ENCODE measurements around the gene MYRIP.
"Not testable (repeated sequence)": the region's sequence is repeated elsewhere in the genome, so short reads cannot be mapped to it uniquely, and the experiment has no call there.

MYRIP gene

DNA sequence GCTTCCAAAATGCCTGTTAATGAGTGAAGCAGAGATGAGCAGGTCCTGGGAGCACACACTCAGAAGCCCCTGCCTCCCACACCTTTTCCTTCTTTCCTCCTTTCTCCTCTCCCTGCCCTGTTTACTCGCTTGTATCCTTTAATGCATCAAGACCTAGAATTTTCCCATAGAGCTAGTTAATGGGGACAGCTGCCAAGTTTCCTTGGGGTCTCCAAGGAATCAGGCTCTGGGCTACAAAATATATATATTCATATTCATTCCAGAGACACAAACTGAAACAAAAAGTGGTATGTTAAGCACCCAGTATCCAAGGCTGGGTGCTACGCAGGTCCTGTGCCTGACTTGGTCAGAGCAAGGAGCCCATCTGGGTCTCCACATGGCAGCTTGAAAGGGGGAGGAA, 235.6 kb downstream of the MYRIP start:
- no peak for DNase-seq

DNA sequence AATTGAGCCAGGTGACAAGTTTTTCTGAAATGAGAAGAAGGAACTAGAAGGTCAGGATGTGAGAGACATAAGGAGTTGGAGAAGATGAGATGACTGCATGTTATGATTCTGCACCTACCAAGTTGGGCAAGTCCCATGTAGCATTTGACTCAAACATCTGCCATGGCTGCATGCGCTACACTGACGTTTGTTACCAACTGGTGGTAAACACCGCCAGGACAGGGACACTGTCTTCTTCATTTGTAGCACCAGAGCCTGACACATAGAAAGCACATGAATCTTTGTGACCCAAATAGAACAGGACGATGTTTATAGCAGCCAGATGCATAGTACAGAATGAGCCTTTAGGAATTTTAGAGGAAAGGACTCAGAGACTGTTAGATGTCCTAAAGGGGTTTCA, 236.7 kb downstream of the MYRIP start:
- DNase-seq, result no peak

DNA sequence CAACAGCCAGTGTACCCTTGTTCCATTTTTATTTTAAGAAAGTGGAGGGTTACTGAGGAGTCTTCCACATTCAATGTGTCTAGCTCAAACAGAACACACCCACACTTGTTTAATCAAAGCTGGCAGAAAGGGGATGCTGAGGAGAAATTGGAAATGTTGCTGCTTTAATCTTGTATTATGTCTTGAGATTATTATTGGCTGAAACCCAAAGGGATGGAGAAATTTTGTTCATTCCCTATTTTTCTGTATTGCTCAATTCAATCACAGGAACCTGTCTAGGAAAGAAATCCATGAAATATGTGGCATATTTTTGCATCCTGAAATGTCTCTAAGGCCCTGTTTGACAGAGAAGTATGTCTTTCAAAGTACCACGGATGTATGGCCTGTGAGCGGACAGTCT, 238.0 kb downstream of the MYRIP start:
- DNase-seq, result no peak

DNA sequence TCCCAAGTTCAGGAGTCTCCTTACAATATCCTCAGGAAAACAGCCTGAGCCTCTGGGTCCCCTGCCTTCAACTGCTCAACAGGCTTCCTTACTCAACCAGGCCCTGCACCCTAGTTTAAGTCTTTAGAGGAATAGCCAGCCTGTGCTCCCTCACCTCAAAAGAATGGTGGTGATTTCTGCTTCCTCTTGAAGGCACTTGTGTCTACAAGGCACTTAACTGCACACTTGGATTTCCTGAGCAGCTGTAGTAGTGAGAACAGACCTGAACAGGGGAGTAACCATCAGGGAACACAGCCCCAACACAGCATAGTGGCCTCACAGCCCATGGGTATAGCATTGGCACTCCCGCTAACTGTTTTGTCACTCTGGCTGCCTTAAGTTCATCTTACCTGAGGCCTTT, 244.3 kb downstream of the MYRIP start:
- no peak for DNase-seq

DNA sequence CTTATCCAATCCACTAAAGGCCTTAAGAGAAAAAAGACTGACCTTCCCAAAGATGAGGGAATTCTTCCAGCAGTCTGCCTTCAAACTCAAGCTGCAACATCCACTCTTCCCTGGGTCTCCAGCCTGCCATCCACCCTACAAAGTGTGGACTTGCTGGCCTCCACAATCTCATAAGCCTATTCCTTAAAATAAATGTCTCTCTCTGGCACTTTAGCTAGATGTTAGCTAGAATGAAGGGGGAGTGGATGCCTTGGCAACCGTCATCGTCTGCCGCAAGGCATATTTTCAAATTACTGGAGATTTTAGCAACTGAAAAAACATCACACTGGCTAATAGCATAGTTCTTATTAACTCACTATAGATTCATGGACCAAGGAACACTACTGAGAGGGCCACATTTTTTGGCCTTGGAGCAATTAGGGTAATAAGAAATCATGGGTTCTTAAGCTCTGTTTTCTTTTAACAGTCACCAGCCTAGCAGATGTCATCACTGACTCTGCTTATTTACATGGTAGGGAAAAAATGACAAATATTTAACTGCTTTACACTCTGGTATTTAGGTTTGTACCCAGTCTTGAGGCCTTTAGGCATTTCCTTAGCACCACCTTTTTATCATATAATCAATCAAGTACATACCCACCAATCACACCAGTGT, 245.3 kb downstream of the MYRIP start:
- DNase-seq, result no peak

DNA sequence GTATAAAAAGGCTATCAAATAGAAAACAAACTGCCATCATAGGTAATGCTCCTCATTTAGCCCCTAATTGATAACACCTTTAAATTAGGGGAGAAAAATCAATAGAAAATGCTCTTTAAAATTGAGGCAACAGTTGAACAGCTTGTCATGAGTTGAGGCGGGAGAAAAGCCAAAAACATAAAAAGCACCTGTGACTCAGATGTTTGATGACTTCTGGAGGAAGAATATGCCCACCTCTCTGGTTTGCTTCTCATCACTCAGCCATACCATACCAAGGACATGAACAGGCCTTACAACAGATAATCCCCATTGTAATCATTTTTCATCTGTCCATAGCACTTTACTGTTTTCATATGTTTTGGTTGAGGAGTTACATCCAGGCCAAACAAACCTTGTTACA, 246.0 kb downstream of the MYRIP start:
- no peak for DNase-seq

DNA sequence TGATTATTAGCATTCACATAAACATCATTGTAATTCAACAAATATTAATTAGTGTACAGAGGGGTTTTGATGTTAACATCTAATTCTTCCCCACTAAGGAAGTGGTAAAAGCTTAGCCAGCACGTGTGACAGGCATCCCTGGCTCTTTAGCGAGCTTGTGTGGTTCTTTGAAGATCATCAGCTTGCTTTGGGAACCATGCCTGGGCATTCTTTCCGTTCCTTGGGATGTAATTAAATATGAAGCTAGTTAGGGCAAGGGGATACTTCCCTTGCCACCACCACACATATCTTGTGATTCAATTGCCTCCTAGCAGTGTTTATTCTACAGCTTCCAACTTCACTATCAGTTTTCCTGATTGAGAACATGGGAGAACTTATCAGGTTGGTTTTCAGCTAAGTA, 246.5 kb downstream of the MYRIP start:
- DNase-seq, result no peak

DNA sequence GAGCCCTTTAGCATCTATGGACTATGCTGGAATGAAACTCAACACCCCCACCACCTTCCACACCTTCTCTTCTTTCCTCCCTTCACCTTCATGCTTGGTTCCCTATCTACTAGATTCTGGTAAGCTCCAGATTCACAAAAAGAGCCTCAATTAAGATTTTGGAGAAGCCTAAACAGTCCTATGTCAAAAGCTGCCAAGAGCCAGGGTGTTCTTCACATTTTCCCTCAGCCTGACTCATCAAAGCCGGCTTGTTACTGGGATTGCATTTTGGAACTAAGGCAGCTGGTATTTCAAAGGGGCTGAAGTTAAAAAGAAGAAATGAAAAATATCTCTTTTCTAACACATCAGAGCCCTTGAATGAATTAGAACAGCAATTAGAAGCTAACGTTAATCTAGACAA, 247.7 kb downstream of the MYRIP start:
- DNase-seq, result no peak

DNA sequence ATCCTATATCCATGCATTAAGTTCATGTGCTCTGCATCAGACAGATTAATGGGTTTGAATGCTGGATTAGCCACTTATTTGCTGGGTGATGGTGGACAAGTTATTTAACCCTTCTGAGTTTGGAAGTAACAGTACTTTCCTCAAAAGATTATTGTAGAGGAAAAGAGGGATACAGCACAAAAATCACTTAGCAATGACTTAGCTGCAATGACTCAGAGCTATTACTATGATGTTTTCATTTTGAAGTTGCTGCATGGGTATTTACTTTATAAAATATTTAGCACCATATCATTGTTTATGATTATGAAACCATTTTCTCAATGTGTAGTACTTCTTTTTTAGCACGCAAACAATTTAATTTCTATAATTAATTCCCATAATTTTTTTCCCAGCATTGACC, 248.4 kb downstream of the MYRIP start:
- DNase-seq, result no peak

DNA sequence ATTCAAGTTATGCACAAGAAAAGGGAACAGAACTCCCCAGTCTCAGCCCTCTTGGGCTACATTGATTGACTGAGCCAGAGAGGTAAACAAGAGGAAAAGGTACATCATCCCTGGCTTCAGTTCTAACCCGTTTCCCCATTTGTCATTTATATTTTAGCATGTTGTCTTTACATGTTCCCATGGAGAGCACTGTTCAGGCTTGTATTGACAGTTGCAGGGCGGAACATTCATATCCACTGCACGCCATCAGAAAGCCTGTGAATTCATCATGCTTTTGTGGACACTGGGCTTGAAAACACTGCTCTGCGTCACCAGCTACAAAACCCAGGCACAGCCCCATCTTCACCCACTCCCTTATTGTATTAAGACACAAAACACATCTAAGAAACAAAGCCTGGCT, 259.2 kb downstream of the MYRIP start:
- no peak for DNase-seq

DNA sequence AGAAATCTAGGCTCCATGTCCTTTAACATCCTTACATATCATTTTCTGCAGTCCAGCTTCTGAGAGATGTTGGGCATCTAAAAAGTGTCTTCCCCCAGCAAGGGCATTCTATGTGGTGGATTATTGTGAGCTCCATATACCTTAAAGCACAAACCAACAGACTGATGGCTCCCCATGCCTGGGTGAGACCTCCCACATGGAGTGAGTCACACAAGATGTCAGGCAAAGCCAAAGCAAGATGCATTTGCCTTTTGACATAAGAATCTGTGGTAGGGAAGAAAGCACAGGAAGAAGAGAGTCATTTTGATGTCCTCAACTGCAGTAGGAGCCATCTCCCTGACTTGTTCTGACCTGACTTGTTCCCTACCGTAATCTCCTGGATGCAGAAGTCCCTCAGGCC, 261.4 kb downstream of the MYRIP start:
- no peak for DNase-seq

DNA sequence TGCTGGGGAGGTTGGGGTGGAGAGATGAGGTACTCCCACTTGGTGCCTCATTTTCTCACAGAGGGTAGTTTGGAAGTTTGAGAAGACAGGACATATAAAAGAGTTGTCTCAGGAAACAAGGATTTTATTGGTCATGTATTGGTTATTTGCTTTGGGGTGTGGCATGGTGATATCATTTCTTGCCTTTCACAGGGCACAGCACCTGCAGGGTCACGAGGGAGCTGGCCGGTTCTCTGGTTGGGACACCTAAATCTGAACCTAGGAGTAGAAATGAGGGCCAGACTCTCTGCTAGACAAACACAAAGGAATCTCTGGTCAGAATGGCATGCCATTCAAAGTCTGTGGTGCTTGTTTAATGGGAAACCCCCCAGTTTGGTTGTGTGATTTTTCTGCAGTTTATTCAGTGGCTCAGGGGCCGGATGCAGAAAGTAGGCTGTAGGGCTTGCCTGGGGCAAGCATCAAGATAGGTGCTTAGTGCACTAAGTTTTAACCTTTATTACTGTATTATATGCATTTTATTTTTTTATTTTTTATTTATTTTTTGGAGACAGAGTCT, 262.4 kb downstream of the MYRIP start:
- no peak for DNase-seq

DNA sequence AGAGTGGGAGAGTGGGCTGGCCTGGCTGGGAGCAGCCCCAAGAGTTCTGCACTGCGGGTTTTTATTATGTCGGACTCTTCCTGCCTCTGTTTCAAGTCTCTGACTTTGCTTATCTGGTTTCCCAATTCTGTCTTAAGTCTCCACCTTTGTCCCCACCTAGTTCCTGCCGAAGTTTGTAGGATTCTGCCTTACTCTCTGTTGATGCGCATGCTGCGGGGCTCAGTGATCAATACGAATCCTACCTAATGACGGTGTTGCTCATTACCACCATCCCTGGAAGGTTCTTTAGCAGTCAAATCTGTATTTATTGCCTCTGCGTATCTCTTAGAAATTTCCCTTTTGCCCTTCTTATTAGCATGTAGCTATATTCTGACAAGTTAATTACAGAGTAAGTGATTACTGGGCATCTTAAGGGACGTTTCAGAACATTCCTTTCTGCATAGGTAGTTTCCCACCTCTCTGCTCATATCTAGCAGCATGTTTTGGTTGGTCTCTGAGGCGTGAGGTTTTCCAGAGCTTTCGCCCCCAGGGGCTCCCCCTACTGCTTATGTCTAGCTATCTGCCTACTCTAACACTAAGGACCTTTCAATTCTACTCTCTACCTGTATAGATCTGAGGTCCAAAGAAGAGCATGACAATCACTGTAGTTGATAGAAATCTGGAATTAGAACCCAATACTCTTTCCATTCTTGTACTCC, 264.1 kb downstream of the MYRIP start:
- no peak for DNase-seq

DNA sequence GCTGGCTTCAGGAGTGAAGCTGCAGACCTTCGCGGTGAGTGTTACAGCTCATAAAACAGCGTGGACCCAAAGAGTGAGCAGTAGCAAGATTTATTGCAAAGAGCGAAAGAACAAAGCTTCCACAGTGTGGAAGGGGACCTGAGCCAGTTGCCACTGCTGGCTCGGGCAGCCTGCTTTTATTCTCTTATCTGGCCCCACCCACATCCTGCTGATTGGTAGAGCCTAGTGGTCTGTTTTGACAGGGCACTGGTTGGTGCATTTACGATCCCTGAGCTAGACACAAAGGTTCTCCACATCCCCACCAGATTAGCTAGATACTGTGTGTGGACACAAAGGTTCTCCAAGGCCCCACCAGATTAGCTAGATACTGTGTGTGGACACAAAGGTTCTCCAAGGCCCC, 267.7 kb downstream of the MYRIP start:
- DNase-seq, result not testable (repeated sequence)

DNA sequence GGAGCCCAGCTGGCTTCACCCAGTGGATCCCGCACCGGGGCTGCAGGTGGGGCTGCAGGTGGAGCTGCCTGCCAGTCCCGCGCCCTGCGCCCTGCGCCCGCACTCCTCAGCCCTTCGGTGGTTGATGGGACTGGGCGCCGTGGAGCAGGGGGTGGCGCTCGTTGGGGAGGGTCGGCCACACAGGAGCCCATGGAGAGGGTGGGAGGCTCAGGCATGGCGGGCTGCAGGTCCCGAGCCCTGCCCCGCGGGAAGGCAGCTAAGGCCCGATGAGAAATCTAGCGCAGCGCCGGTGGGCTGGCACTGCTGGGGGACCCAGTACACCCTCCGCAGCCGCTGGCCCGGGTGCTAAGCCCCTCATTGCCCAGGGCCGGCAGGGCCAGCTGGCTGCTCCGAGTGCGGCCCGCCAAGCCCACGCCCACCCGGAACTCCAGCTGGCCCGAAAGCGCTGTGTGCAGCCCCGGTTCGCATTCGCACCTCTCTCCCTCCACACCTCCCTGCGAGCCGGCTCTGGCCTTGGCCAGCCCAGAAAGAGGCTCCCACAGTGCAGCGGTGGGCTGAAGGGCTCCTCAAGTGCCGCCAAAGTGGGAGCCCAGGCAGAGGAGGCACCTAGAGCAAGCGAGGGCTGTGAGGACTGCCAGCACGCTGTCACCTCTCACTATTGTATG, 268.6 kb downstream of the MYRIP start:
- DNase-seq, result not testable (repeated sequence)

DNA sequence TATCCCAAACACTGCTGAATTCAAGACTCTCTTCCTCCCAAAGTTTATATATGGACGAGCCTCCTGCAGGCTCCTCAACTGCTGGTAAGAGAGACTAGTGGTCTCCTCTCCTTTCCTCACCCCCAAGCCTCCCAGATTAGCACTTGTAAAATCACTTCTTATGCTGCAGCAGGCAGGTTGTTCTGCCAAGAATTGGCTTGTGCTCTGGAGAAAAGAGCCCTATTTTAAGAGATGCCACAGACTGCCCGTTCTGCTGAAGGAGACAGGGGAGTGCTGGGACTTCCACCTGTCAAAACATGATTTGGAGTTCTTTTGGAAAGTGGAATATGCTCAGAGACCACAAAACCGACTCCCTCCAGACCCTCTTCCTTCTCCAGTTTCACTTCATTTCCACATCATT, 269.2 kb downstream of the MYRIP start:
- DNase-seq, result no peak

DNA sequence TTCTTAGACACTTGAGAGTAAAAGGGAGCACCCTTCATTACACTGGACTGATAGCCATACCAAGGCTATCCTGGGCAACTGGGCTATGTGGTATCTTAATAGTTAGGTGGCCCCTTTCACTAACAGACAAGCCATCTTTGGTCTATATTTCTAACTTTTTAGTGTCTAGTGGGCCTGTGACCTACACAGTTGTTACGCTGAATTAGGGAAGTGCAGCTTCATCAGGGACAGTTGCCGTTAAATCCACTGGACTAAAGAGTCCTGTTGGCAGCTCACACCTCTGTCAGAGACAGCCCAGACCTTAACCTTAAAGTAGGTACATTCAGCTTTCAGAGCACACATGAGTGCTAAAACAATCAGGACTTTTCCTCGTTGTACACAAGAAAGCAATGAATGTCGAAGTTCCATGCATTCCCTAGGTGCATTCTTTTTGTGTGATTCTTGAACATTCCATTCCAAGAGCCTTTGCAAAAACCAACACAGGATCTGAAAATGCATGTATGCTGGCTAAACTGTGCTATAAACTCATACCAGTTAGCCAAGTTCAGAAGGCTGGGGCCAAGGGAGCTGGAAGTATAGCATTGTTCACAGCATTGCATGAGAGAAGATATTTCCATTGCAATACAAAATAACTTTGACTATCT, 269.9 kb downstream of the MYRIP start:
- DNase-seq, result no peak

DNA sequence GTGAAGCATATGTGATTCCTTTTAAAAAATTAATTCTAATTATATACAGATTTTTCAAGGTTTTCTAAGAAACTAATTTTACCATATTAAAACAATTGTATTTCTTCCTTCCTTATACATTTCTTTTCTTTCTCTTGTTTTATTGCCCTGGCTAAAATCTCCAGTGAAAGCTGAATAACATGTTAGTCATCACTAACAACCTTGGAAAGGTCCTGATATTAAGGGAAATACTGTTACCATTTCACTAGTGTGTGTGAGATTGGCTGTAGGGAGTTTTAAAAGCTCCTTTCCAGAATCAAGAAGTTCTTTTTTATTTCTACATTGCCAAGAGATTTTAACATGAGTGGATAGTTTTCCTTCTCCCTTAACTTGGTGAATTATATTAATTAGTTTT, 270.4 kb downstream of the MYRIP start:
- DNase-seq, result no peak

DNA sequence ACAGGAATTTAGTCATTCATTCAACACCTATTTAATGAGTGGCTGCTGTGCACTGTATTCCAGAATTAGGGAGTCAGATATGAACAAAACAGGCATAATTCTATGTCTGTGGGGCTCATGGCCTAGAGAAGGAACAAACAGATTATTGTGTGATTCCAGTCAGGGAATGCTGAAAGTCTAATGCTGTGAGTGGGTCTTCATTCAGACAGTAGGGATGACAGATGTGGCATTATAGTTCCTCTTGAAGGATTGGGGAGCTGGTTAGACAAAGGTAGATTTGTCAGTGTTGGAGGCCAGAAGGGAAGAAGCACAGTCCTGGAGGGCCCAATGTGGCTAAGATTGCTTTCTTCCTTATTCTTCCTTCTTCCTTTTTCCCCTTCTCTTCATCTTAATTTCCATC, 273.7 kb downstream of the MYRIP start:
- DNase-seq, result no peak

DNA sequence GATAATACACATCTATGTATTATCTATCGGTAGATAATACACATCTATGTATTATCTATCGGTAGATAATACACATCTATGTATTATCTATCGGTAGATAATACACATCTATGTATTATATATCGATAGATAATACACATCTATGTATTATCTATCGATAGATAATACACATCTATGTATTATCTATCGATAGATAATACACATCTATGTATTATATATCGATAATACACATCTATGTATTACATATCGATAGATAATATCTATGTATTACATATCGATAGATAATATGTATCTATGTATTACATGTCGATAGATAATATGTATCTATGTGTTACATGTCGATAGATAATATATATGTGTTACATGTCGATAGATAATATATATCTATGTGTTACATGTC, 275.0 kb downstream of the MYRIP start:
- DNase-seq, result not testable (repeated sequence)

DNA sequence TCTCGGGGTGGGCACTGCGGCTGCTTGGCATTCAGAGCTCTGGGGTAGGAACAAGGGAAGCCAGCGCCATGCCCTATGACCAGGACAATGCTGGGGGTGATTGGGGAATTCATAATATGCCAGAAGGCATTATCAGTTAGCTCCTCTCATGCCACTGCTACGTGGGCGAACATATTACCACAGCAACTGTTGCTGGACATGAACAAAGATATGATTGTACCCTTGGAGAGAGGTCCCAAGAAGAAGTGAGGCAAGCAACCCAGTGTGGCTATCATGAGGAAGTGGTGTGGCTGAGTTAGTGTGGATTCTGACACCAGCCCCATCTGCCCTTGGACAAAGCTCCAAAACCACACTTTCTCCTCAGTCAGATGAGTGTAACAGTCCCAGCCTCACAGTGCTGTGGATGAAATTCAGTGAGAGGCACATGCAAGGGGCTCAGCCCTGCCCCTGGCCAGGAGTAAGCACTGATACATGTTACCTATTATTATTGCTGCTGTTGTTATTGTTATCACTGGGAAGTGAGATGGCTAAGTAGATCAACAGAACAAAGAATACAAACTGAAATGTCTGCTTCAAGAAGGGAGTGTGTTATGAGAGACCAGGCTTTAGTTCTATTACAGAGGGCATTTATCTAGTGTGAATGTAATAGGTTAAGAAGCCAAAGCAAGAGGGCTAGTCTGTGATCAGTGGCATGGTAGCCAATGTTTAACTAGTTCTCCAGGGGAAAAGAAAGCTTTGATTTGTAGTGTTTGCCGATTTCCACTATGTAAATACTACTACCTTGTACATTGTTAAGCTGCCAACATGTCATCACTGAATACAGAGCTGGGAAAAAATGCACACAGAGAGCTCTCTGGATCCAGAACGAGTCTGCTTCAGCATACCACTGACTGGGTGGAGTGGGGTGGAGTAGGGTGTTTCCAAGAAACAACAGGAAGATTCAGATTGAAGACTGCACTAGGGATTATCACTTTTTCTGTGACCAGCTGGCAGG, 277.8 kb downstream of the MYRIP start:
- no peak for DNase-seq

DNA sequence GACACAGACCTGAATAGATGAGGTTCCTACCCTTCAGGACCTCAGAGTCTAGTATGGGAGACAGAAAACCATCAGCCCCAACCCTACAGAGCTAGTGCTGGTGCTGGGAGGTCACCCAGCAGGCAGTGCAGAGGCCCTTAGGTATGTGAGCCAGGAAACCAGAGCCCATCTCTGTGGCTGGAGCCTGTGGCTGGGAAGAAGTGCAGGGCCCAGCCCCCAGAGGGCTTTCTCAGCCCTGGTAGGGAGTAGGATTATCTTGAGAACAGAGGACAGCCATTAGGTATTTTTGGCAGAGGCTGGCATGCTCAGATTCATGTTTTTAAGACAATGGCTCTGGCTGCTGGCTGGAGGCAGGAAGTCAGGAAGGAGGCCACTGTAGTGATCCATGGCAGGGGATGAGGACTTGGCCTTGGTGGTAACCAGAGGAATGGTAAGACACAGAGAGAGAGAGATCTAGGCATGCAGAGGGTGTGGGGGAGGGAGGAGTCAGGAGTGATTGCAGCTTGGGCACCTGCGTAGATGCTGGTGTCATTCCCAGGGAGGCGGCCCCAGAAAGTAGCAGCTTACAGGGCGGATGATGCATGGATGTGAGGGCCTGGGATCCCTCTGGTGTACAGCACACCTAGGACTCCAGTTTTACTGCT, 279.2 kb downstream of the MYRIP start:
- DNase-seq, result no peak
